Neuronal stem cell (in vitro differentiated cells): ENCODE measurements around the gene CMIP.

Experiments
- DNase-seq: peaks from one replicate; pipeline ENCODE4 v3.0.0-alpha.2; 2013; ENCODE audit warnings: low spot score
- H2AFZ ChIP-seq: one replicate; pipeline ENCODE4 v1.6.1; 2013; ENCODE audit warnings: mild to moderate bottlenecking, low read length, inconsistent platforms
- H2AK5ac ChIP-seq: 2 replicates; pipeline ENCODE4 v1.6.1; 2013; ENCODE audit warnings: low read depth, mild to moderate bottlenecking, inconsistent platforms, low read length, moderate library complexity, mixed read lengths
- H2BK120ac ChIP-seq: 2 replicates; pipeline ENCODE4 v1.6.1; 2013; ENCODE audit warnings: low read depth, mild to moderate bottlenecking, inconsistent platforms, low read length, moderate library complexity, mixed read lengths
- H2BK12ac ChIP-seq: one replicate; pipeline ENCODE4 v1.6.1; 2013; ENCODE audit warnings: low read length, inconsistent platforms
- H2BK15ac ChIP-seq: 2 replicates; pipeline ENCODE4 v1.6.1; 2013; ENCODE audit warnings: mild to moderate bottlenecking, low read length, inconsistent platforms, mixed read lengths
- H2BK5ac ChIP-seq: one replicate; pipeline ENCODE4 v1.6.1; 2013; ENCODE audit warnings: inconsistent platforms, mild to moderate bottlenecking, low read length, moderate library complexity
- H3K14ac ChIP-seq: one replicate; pipeline ENCODE4 v1.6.1; 2013; ENCODE audit warnings: low read length, inconsistent platforms
- H3K18ac ChIP-seq: 2 replicates; pipeline ENCODE4 v1.6.1; 2013; ENCODE audit warnings: low read length, inconsistent platforms
- H3K23ac ChIP-seq: 2 replicates; pipeline ENCODE4 v1.6.1; 2013; ENCODE audit warnings: low read depth, mild to moderate bottlenecking, mixed read lengths, low read length, inconsistent platforms; ENCODE audit not compliant: poor library complexity
- H3K27ac ChIP-seq: replicated peaks from 3 replicates; pipeline ENCODE4 v1.5.1; 2013; ENCODE audit warnings: low read length, inconsistent platforms
- H3K27me3 ChIP-seq, 3 experiments: 2 replicates each; pipeline ENCODE4 v1.6.1; 2013; ENCODE audit warnings: low read length in 3 of 3, mild to moderate bottlenecking in 2 of 3, inconsistent platforms in 1 of 3, low read depth in 1 of 3, mixed read lengths in 1 of 3, moderate library complexity in 1 of 3; ENCODE audit not compliant: control insufficient read depth in 3 of 3, insufficient read depth in 3 of 3
- H3K36me3 ChIP-seq, 2 donors: replicated peaks in 1 of 2; 2 replicates each; pipeline ENCODE4 v1.6.1; 2013; ENCODE audit warnings: low read length in 2 of 2; ENCODE audit not compliant: control insufficient read depth in 2 of 2, insufficient read depth in 2 of 2
- H3K4ac ChIP-seq: 2 replicates; pipeline ENCODE4 v1.6.1; 2013; ENCODE audit warnings: inconsistent platforms, mild to moderate bottlenecking, low read length, moderate library complexity
- H3K4me1 ChIP-seq, 2 donors: 1 replicate in 1 of 2; 2 replicates in 1 of 2; pipeline ENCODE4 v1.6.1; 2013; ENCODE audit warnings: low read length in 2 of 2, low read depth in 1 of 2; ENCODE audit not compliant: control insufficient read depth in 2 of 2, insufficient read depth in 1 of 2
- H3K4me2 ChIP-seq: one replicate; pipeline ENCODE4 v1.6.1; 2013; ENCODE audit warnings: mild to moderate bottlenecking, low read length, inconsistent platforms; ENCODE audit not compliant: insufficient read depth, poor library complexity, severe bottlenecking
- H3K4me3 ChIP-seq, 2 donors: 2 replicates each; pipeline ENCODE4 v1.5.1; 2013; ENCODE audit warnings: low read length in 2 of 2, mild to moderate bottlenecking in 2 of 2, inconsistent platforms in 1 of 2, moderate library complexity in 1 of 2
- H3K79me1 ChIP-seq: one replicate; pipeline ENCODE4 v1.6.1; 2013; ENCODE audit warnings: low read depth, mild to moderate bottlenecking, inconsistent platforms, low read length, moderate library complexity
- H3K9ac ChIP-seq: one replicate; pipeline ENCODE4 v1.6.1; 2013; ENCODE audit warnings: mild to moderate bottlenecking, low read depth, low read length, inconsistent platforms; ENCODE audit not compliant: poor library complexity
- H3K9me3 ChIP-seq, 2 donors: replicated peaks in 1 of 2; 2 replicates each; pipeline versions ENCODE3 to v1.6.1; 2013; ENCODE audit warnings: low read length in 2 of 2, mild to moderate bottlenecking in 2 of 2, inconsistent platforms in 1 of 2, low read depth in 1 of 2, mixed read lengths in 1 of 2, moderate library complexity in 1 of 2; ENCODE audit not compliant: control insufficient read depth in 2 of 2, insufficient read depth in 1 of 2
- H4K8ac ChIP-seq: one replicate; pipeline ENCODE4 v1.6.1; 2013; ENCODE audit warnings: low read depth, mild to moderate bottlenecking, inconsistent platforms, low read length, moderate library complexity
- H4K91ac ChIP-seq: one replicate; pipeline ENCODE4 v1.6.1; 2013; ENCODE audit warnings: low read length, low read depth, mild to moderate bottlenecking, inconsistent platforms; ENCODE audit not compliant: poor library complexity
- WGBS, 2 donors: extraction: QIAGEN DNeasy Blood & Tissue Kit; methylation state at CpG; one replicate each; pipeline ENCODE4 v1.1.7; 2013; ENCODE audit warnings: missing lambda C conversion rate in 2 of 2, mixed read lengths in 1 of 2; ENCODE audit not compliant: insufficient read length in 2 of 2, insufficient replicate concordance in 1 of 2; ENCODE audit errors: extremely low coverage in 2 of 2; 5-methylcytosine and 5-hydroxymethylcytosine counted together

The CMIP gene

GRCh38 chr16:81734632-81735434 is 290.2 kb downstream of the CMIP start:
- Histone ChIP-seq H3K27me3 (no peaks in the 10 kb centered on the region), H3K9me3 (peaks cover 0 to 2% of the 10 kb centered on the region in 2 donors), H3K27ac (no peak overlapping the region), H2AFZ (no peak overlapping the region), H3K9ac (no peak overlapping the region), H3K79me1 (no peaks in the 10 kb centered on the region), H3K23ac (no peak overlapping the region), H4K91ac (no peak overlapping the region), H2BK15ac (peak overlapping the region; percentile 33), H2BK12ac (no peak overlapping the region), H3K4me2 (no peak overlapping the region), H3K18ac (no peak overlapping the region), H2BK120ac (no peak overlapping the region), H2BK5ac (no peak overlapping the region), H3K14ac (no peak overlapping the region), H4K8ac (no peak overlapping the region), H3K4me1 (peaks cover 12 to 16% of the 10 kb centered on the region in 2 donors), H3K36me3 (no peaks in the 10 kb centered on the region), H2AK5ac (no peak overlapping the region), H3K4me3 (no peak overlapping the region), H3K4ac (no peak overlapping the region)
- no CpG with 5 or more reads among the region's 6 CpGs for WGBS, 2 donors
- no peak for DNase-seq

- no peaks in the 10 kb centered on the region for H3K79me1 ChIP-seq
- WGBS, 2 donors, result no CpG with 5 or more reads among the region's 22 CpGs
- no peak overlapping the region for H3K14ac ChIP-seq
- H2BK12ac ChIP-seq, result peak overlapping the region; percentile 14
- H3K27ac ChIP-seq, result no peak overlapping the region
- H3K4me3 ChIP-seq, result no peak overlapping the region
- DNase-seq, result peak; percentile 76
- H2BK120ac ChIP-seq, result no peak overlapping the region
- H2BK15ac ChIP-seq, result peak overlapping the region; percentile 15
- no peak overlapping the region for H3K23ac ChIP-seq
- H3K18ac ChIP-seq, result peak overlapping the region; percentile 39
- H3K27me3 ChIP-seq, result no peaks in the 10 kb centered on the region
- no peak overlapping the region for H4K8ac ChIP-seq
- H3K9me3 ChIP-seq, result peaks cover 0 to 2% of the 10 kb centered on the region in 2 donors
- no peak overlapping the region for H4K91ac ChIP-seq
- H3K4me1 ChIP-seq, result no peaks in the 10 kb centered on the region
- no peak overlapping the region for H2AK5ac ChIP-seq
- H3K9ac ChIP-seq, result no peak overlapping the region
- no peak overlapping the region for H2BK5ac ChIP-seq
- H3K4me2 ChIP-seq, result no peak overlapping the region
- peak overlapping the region; percentile 63 for H2AFZ ChIP-seq
- H3K4ac ChIP-seq, result no peak overlapping the region
- H3K36me3 ChIP-seq, result no peaks in the 10 kb centered on the region
Observed at GRCh38 chr16:81737885-81738536, 293.4 kb downstream of the CMIP start.

- no peak for DNase-seq
- Histone ChIP-seq H4K8ac (no peak overlapping the region), H2BK12ac (peak overlapping the region; percentile 1), H3K23ac (no peak overlapping the region), H3K4ac (no peak overlapping the region), H4K91ac (no peak overlapping the region), H3K14ac (no peak overlapping the region), H2AK5ac (peak overlapping the region; percentile 95), H3K18ac (no peak overlapping the region), H3K27me3 (peaks cover 0 to 4% (median 0%) of the 10 kb centered on the region in 3 experiments), H3K36me3 (no peaks in the 10 kb centered on the region), H3K9ac (no peak overlapping the region), H3K9me3 (peaks cover 0 to 2% of the 10 kb centered on the region in 2 donors), H2AFZ (no peak overlapping the region), H2BK5ac (peak overlapping the region; percentile 13), H3K4me2 (no peak overlapping the region), H3K27ac (no peak overlapping the region), H2BK15ac (peak overlapping the region; percentile 55), H3K4me3 (no peak overlapping the region), H3K79me1 (no peaks in the 10 kb centered on the region), H2BK120ac (no peak overlapping the region), H3K4me1 (no peaks in the 10 kb centered on the region)
- WGBS, 2 donors, result no CpG with 5 or more reads among the region's 18 CpGs
Observed at GRCh38 chr16:81738783-81739496, 294.3 kb downstream of the CMIP start.

GRCh38 chr16:81739503-81739902 is 294.9 kb downstream of the CMIP start:
- DNase-seq, result no peak
- Histone ChIP-seq H3K4me2 (no peak overlapping the region), H2BK5ac (peak overlapping the region; percentile 13), H4K8ac (no peak overlapping the region), H3K18ac (no peak overlapping the region), H3K4me1 (no peaks in the 10 kb centered on the region), H2BK15ac (no peak overlapping the region), H3K79me1 (no peaks in the 10 kb centered on the region), H3K27me3 (peaks cover 0 to 4% (median 0%) of the 10 kb centered on the region in 3 experiments), H3K27ac (no peak overlapping the region), H3K36me3 (no peaks in the 10 kb centered on the region), H3K23ac (no peak overlapping the region), H4K91ac (no peak overlapping the region), H2AFZ (no peak overlapping the region), H3K4ac (no peak overlapping the region), H2BK120ac (no peak overlapping the region), H3K4me3 (no peak overlapping the region), H2AK5ac (peak overlapping the region; percentile 71), H3K9ac (no peak overlapping the region), H3K14ac (no peak overlapping the region), H3K9me3 (peaks cover 0 to 2% of the 10 kb centered on the region in 2 donors), H2BK12ac (no peak overlapping the region)
- WGBS, 2 donors, result no CpG with 5 or more reads among the region's 8 CpGs
